SK-N-MC (cell line): ENCODE measurements around the gene TMOD4.

ENCODE experiments used
- EZH2 ChIP-seq: fragments of 200-600 bp; sonication (generic); IDR thresholded peaks from one replicate; pipeline ENCODE4 v1.6.1; 2017; ENCODE audit warnings: antibody characterized with exemption
- POLR2AphosphoS5 ChIP-seq: IDR thresholded peaks from 2 replicates; pipeline ENCODE4 v1.6.1; 2012; ENCODE audit warnings: mild to moderate bottlenecking, low read depth, low read length, borderline replicate concordance

DNA sequence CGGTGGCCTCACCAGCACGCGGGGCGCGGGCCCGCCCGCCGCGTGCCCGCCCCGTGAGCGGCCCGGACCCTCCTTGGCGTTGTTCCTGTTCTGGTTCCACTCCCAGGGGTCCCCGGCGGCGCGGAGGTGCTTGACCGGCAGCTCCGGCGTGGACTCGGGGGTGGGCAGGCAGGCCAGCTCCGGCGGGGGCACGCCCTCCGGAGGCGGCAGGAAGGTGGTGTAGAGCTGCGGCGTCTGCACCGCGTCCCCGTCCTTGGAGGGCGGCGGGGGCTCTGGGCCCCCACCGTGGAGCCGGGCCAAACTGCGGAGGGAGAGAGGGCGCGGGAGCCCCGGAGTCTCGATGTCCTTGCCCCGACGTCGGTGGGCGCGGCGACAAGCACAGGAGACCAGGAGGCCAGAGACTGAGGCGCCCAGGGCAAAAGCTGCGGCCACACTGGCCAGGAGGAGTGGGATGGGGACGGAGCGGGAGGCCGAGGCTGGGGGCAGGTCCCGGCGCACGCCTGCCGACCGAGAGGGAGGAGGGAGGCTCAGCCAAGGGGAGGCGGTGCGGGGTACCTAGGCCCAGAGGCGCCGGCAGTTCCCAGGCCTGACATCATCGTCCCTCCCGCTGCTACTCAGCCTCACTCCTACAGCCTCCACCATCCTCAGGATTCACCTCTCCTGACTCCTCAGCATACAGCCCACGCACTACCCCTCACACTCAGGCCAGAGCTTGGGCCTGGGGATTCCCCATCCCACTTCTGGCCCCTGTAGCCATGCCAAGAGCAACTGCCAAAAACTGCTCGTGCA is 42.6 kb downstream of the TMOD4 start:
- TF ChIP-seq EZH2 (no peak), POLR2AphosphoS5 (no peak)
